MCF 10A (cell line): ENCODE measurements around the gene ALDH8A1. TPM values are rescaled to one million over a fixed set of nuclear protein-coding genes. Genes with fewer than 3 reads are reported as not detected.

Source experiments
- BruUV-seq: library from RNA; stranded (reverse); fragments of 400-500 nt; replicated peaks from 2 replicates; lab custom pipeline; 2021; lab: Mats Ljungman, UMichigan
- CTCF ChIA-PET: fragments of 300-600 bp; sonication (Branson Sonifier 250); formaldehyde crosslinking; extraction: SDS; loops from one replicate; lab custom pipeline; 2021; ENCODE audit warnings: antibody characterized with exemption, inconsistent platforms; lab: Yijun Ruan, JAX
- POLR2A ChIA-PET: fragments of 300-600, 350-650 bp; sonication (Branson Sonifier 250); formaldehyde crosslinking; extraction: SDS; loops from one replicate; lab custom pipeline; 2020; ENCODE audit warnings: antibody characterized with exemption, inconsistent platforms; lab: Yijun Ruan, JAX
- DNase-seq: peaks from one replicate; pipeline ENCODE4 v3.0.0-alpha.2; 2018; ENCODE audit not compliant: unreplicated experiment
- H3K27ac Mint-ChIP-seq: one replicate; pipeline ENCODE4 v1.8.0; 2022; ENCODE audit warnings: mild to moderate bottlenecking, low read depth, mixed read lengths; ENCODE audit not compliant: unreplicated experiment
- H3K27me3 Mint-ChIP-seq: one replicate; pipeline ENCODE4 v1.8.0; 2022; ENCODE audit warnings: mixed read lengths; ENCODE audit not compliant: insufficient read depth, unreplicated experiment
- H3K36me3 Mint-ChIP-seq: one replicate; pipeline ENCODE4 v1.8.0; 2022; ENCODE audit warnings: mild to moderate bottlenecking, moderate library complexity, mixed read lengths; ENCODE audit not compliant: insufficient read depth, unreplicated experiment
- H3K4me1 Mint-ChIP-seq: one replicate; pipeline ENCODE4 v1.8.0; 2022; ENCODE audit warnings: mixed read lengths; ENCODE audit not compliant: insufficient read depth, unreplicated experiment
- H3K4me3 Mint-ChIP-seq: one replicate; pipeline ENCODE4 v1.8.0; 2022; ENCODE audit warnings: mild to moderate bottlenecking, moderate library complexity, mixed read lengths; ENCODE audit not compliant: unreplicated experiment
- H3K9me3 Mint-ChIP-seq: one replicate; pipeline ENCODE4 v1.8.0; 2022; ENCODE audit warnings: mixed read lengths; ENCODE audit not compliant: unreplicated experiment
- CTCF ChIP-seq: fragments of 200-600 bp; IDR thresholded peaks from one replicate; pipeline ENCODE4 v1.8.0; 2022; ENCODE audit warnings: antibody characterized with exemption, mild to moderate bottlenecking; ENCODE audit not compliant: unreplicated experiment
- intact Hi-C: fragments of 100-400 bp; cut with micrococcal nuclease; formaldehyde crosslinking; loops from 2 replicates; pipeline ENCODE4 v1.14.1; 2022
- total RNA-seq: library from RNA; stranded (reverse); gene quantifications from 2 replicates; pipeline ENCODE4 v1.2.3, GENCODE V29; 2022

The ALDH8A1 gene
- total RNA-seq, 1 experiment from 2014 or later: 1.1 TPM

- ChIA-PET CTCF (no interaction called here), POLR2A (no interaction called here)
- H3K36me3 Mint-ChIP-seq: peaks cover 23% of the 10 kb centered on the region
- peaks cover 6% of the 10 kb centered on the region for H3K4me1 Mint-ChIP-seq
- no peaks in the 10 kb centered on the region for H3K9me3 Mint-ChIP-seq
- DNase-seq: no peak
- no peak overlapping the region for H3K4me3 Mint-ChIP-seq
- BruUV-seq: no TSS peak
- intact Hi-C loops: no loop called here
- H3K27me3 Mint-ChIP-seq: no peaks in the 10 kb centered on the region
- TF ChIP-seq CTCF: no peak
- H3K27ac Mint-ChIP-seq: no peak overlapping the region
Observed at GRCh38 chr6:134979142-134979541, 29.2 kb upstream of the ALDH8A1 start.

DNA sequence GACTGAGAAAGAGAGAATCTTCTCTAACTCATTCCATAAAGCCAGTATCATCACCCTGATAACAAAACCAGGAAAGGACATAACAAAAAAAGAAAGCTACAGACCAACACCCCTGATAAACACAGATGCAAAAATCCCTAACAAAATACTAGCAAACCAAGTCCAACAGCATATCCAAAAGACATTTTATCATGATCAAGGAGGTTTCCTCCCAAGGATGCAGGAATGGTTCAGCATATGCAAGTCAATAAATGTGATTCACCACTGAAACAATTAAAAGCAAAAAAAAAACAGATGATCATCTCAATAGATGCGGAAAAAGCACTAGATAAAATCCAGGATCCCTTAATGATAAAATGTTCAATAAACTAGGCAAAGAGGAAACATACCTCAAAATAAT lies 24.5 kb upstream of the ALDH8A1 start:
- TF ChIP-seq CTCF: no peak
- H3K9me3 Mint-ChIP-seq: no peaks in the 10 kb centered on the region
- intact Hi-C loops: no loop called here
- DNase-seq: no peak
- peaks cover 19% of the 10 kb centered on the region for H3K36me3 Mint-ChIP-seq
- no peaks in the 10 kb centered on the region for H3K4me1 Mint-ChIP-seq
- no peak overlapping the region for H3K4me3 Mint-ChIP-seq
- ChIA-PET CTCF (no interaction called here), POLR2A (no interaction called here)
- no TSS peak for BruUV-seq
- peak overlapping the region; percentile 27 for H3K27ac Mint-ChIP-seq
- no peaks in the 10 kb centered on the region for H3K27me3 Mint-ChIP-seq

GRCh38 chr6:134967711-134968110 lies 17.8 kb upstream of the ALDH8A1 start:
- no peak for DNase-seq
- intact Hi-C loops: no loop called here
- peaks cover 39% of the 10 kb centered on the region for H3K36me3 Mint-ChIP-seq
- CTCF ChIA-PET: interaction anchor here (0.6 to 1.0 kb wide), 5 partner anchors 10 to 1742 kb away, joined by 3 to 4 read pairs (median 3); no protein-coding TSS in a partner anchor
- TF ChIP-seq CTCF: no peak
- H3K4me3 Mint-ChIP-seq: no peak overlapping the region
- no TSS peak for BruUV-seq
- no peaks in the 10 kb centered on the region for H3K9me3 Mint-ChIP-seq
- no peak overlapping the region for H3K27ac Mint-ChIP-seq
- POLR2A ChIA-PET: interaction anchor here (1.2 to 1.4 kb wide), 2 partner anchors 10 to 17 kb away, joined by 3 to 4 read pairs; no protein-coding TSS in a partner anchor
- H3K27me3 Mint-ChIP-seq: no peaks in the 10 kb centered on the region
- no peaks in the 10 kb centered on the region for H3K4me1 Mint-ChIP-seq

DNA sequence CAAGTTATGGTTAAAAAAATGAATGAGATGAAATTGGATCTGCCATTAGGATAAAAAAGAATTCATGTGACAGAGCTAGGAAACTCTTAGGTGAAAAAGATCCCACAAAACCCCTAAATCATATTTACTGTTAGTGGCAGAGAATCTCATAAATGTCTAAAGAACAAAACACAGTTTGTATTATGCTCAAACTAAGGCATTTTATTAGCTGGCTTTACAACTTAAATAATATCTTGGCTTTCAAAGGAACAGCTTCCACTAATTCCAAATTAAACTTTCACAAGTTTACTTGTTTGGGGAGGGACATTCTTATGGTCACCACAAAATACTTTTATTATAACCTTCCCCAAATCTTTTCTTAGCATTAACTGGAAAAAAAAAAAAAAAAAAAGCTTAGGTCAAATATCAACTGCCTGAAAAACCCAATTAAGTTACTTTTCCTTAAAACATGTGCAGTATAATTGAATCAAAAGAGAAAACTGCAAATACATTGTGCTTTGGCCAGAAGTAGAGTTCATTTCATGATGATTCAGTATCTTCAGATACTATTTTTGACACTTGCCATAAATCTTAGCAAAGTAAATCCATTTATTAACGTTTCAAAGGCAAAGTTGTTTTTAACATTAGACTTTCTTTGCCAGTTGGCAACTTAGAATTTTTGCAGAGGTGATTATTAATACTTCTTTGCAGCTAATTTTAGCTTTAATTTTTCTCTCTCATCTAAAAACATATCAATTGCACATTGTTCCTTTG lies 14.7 kb upstream of the ALDH8A1 start:
- no peak overlapping the region for H3K4me3 Mint-ChIP-seq
- intact Hi-C loops: no loop called here
- CTCF ChIA-PET: interaction anchor here (0.6 to 1.2 kb wide), 5 partner anchors 13 to 1191 kb away, joined by 3 to 4 read pairs (median 3); no protein-coding TSS in a partner anchor
- TSS peak; percentile 83 for BruUV-seq
- H3K9me3 Mint-ChIP-seq: no peaks in the 10 kb centered on the region
- DNase-seq: no peak
- TF ChIP-seq CTCF: no peak
- H3K4me1 Mint-ChIP-seq: no peaks in the 10 kb centered on the region
- no peak overlapping the region for H3K27ac Mint-ChIP-seq
- peaks cover 44% of the 10 kb centered on the region for H3K36me3 Mint-ChIP-seq
- POLR2A ChIA-PET: interaction anchor here (0.6 to 1.1 kb wide), 3 partner anchors 9 to 482 kb away, joined by 3 read pairs; no protein-coding TSS in a partner anchor
- no peaks in the 10 kb centered on the region for H3K27me3 Mint-ChIP-seq
